ENCODE data around the gene MORN2. TPM values are rescaled to one million over a fixed set of nuclear protein-coding genes. Genes with fewer than 3 reads are reported as not detected.
A peak's percentile ranks its signal among the peaks of the same experiment; 100 is the strongest.

MORN2 gene
- total and polyA plus RNA-seq, 2 donors: 10.8 to 26.8 TPM

DNA sequence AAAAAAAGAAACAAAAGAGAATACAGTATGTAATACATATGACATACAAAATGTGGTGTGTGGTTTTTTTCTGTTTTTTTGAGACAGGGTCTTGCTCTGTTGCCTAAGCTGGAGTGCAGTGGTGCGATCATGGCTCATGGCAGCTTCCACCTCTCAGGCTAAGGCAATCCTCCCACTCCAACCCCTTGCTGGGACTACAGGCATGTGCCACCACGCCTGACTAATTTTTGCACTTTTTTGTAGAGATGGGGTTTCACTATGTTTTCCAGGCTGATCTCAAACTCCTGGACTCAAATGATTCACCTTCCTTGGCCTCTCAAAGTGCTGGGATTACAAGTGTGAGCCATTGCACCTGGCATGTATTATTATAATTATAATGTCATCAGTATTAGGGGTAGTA is 39.0 kb upstream of the MORN2 start:
- Histone ChIP-seq H3K4me3 (ENCODE audit: low read length in 2 of 2) (no peak overlapping the region), H3K4me1 (ENCODE audit: control insufficient read depth in 2 of 2, insufficient read depth in 2 of 2, low read length in 2 of 2) (no peaks in the 10 kb centered on the region), H3K27me3 (ENCODE audit: control insufficient read depth in 2 of 2, insufficient read depth in 1 of 2, low read length in 1 of 2) (no peaks in the 10 kb centered on the region), H3K9me3 (ENCODE audit: control insufficient read depth in 2 of 2, insufficient read depth in 1 of 2, low read length in 1 of 2) (no peaks in the 10 kb centered on the region), H3K27ac (ENCODE audit: low read depth in 1 of 2, low read length in 1 of 2) (no peak overlapping the region), H3K36me3 (ENCODE audit: control insufficient read depth in 2 of 2, insufficient read depth in 2 of 2, low read length in 1 of 2) (peaks cover 2 to 12% of the 10 kb centered on the region in 2 donors)
- DNase-seq (ENCODE audit: low read depth in 6 of 9, low spot score in 9 of 9): no peak
- WGBS: 94% methylated on average over 2 of the region's 2 CpGs

DNA sequence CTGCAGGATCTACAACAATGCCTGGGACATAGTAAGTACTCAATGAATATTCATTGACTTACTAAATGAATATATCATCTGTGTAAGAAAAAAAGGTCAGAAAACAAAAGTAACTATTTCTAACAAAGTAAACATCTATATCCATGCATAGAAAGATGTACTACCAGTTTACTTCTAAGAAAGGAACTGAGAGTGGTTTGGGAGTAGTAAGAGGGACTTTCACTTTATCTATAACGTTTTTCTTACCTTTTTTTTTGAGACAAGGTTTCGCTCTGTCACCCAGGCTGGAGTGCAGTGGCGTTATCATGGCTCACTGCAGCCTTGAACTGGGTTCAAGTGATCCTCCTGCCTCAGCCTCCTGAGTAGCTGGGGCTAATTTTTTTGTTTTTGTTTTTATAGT is 25.7 kb upstream of the MORN2 start:
- 95% methylated on average over 3 of the region's 3 CpGs for WGBS
- H3K27ac ChIP-seq (ENCODE audit: low read depth in 1 of 2, low read length in 1 of 2): no peak overlapping the region
- no peak overlapping the region for H3K4me3 ChIP-seq (ENCODE audit: low read length in 2 of 2)
- H3K9me3 ChIP-seq (ENCODE audit: control insufficient read depth in 2 of 2, insufficient read depth in 1 of 2, low read length in 1 of 2): no peaks in the 10 kb centered on the region
- DNase-seq (ENCODE audit: low read depth in 6 of 9, low spot score in 9 of 9): no peak
- H3K27me3 ChIP-seq (ENCODE audit: control insufficient read depth in 2 of 2, insufficient read depth in 1 of 2, low read length in 1 of 2): no peaks in the 10 kb centered on the region
- peaks cover 8 to 15% of the 10 kb centered on the region in 2 donors for H3K36me3 ChIP-seq (ENCODE audit: control insufficient read depth in 2 of 2, insufficient read depth in 2 of 2, low read length in 1 of 2)
- no peaks in the 10 kb centered on the region for H3K4me1 ChIP-seq (ENCODE audit: control insufficient read depth in 2 of 2, insufficient read depth in 2 of 2, low read length in 2 of 2)

DNA sequence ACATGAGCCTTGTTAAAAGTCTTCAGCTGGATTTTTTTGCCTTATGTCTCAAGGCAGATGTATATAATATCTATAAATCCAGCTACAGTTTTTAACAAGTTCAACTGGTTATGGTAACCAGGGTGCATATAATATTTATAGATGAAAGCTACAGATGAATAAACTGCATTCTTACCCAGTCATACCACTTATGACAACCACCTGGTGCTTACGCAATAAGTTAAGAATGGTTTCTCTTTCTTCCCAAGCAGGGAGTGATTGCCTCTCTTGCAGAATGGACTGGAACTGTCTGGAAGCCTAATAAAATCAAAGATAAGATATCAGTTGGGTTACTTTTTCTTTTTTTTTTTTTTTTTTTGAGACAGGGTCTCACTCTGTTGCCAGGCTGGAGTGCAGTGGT is 19.6 kb upstream of the MORN2 start:
- H3K4me3 ChIP-seq (ENCODE audit: low read length in 2 of 2): no peak overlapping the region
- peaks cover 16 to 54% of the 10 kb centered on the region in 2 donors for H3K36me3 ChIP-seq (ENCODE audit: control insufficient read depth in 2 of 2, insufficient read depth in 2 of 2, low read length in 1 of 2)
- no peak for DNase-seq (ENCODE audit: low read depth in 6 of 9, low spot score in 9 of 9)
- H3K27ac ChIP-seq (ENCODE audit: low read depth in 1 of 2, low read length in 1 of 2): no peak overlapping the region
- H3K27me3 ChIP-seq (ENCODE audit: control insufficient read depth in 2 of 2, insufficient read depth in 1 of 2, low read length in 1 of 2): no peaks in the 10 kb centered on the region
- H3K4me1 ChIP-seq (ENCODE audit: control insufficient read depth in 2 of 2, insufficient read depth in 2 of 2, low read length in 2 of 2): no peaks in the 10 kb centered on the region
- no peaks in the 10 kb centered on the region for H3K9me3 ChIP-seq (ENCODE audit: control insufficient read depth in 2 of 2, insufficient read depth in 1 of 2, low read length in 1 of 2)
- WGBS: 99% methylated on average over 1 of the region's 1 CpG

DNA sequence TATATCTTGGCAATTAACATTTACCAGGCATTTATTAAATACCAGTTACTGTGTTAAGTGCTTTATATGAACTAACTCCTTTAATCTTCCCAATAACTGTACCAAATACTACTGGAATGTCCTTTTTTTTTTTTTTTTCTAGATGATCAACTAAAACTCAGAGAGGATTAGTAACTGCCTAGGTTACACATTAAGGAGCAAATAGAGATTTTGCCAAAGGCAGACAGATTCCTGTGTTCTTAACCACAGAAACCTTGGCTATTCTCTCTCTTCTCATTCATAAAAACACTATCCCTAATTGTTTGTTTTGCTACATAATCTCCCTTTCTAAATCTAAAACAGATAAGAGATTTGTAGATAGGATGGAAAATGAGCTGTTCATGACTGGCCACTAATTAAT is 13.3 kb upstream of the MORN2 start:
- Histone ChIP-seq H3K36me3 (ENCODE audit: control insufficient read depth in 2 of 2, insufficient read depth in 2 of 2, low read length in 1 of 2) (peaks cover 4 to 33% of the 10 kb centered on the region in 2 donors), H3K4me3 (ENCODE audit: low read length in 2 of 2) (no peak overlapping the region), H3K27me3 (ENCODE audit: control insufficient read depth in 2 of 2, insufficient read depth in 1 of 2, low read length in 1 of 2) (no peaks in the 10 kb centered on the region), H3K27ac (ENCODE audit: low read depth in 1 of 2, low read length in 1 of 2) (no peak overlapping the region), H3K4me1 (ENCODE audit: control insufficient read depth in 2 of 2, insufficient read depth in 2 of 2, low read length in 2 of 2) (no peaks in the 10 kb centered on the region), H3K9me3 (ENCODE audit: control insufficient read depth in 2 of 2, insufficient read depth in 1 of 2, low read length in 1 of 2) (no peaks in the 10 kb centered on the region)
- no peak for DNase-seq (ENCODE audit: low read depth in 6 of 9, low spot score in 9 of 9)

DNA sequence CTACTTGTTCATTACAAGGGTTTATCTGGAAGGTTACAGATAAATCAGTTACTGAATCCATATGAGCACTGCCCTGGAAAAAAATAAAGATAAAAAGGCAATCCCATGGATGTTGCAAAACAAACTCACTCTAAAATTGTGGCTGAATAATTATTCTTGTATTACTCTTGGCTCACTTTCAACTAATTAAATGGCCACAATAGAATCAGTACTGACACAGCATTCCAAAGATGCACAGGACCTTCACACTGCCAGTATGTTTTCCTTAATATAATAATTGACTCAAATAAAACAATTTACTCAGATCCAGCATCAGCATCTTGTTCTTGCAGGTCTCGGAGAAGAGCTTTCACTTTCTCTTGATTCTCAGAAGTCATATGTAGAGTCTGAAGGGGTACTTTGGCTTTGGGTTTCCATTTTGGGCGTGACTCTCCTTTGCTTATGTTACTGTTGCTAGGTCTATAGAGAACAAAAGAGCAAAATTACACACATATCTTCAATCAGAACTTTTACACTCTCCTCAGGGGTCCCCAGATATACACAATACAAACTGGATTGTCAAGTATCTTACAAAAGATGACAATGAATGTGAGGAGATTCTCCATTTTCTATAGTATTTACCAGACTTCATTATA is 12.6 kb upstream of the MORN2 start:
- DNase-seq (ENCODE audit: low read depth in 6 of 9, low spot score in 9 of 9): no peak
- Histone ChIP-seq H3K36me3 (ENCODE audit: control insufficient read depth in 2 of 2, insufficient read depth in 2 of 2, low read length in 1 of 2) (peaks cover 4 to 28% of the 10 kb centered on the region in 2 donors), H3K4me1 (ENCODE audit: control insufficient read depth in 2 of 2, insufficient read depth in 2 of 2, low read length in 2 of 2) (no peaks in the 10 kb centered on the region), H3K27ac (ENCODE audit: low read depth in 1 of 2, low read length in 1 of 2) (no peak overlapping the region), H3K27me3 (ENCODE audit: control insufficient read depth in 2 of 2, insufficient read depth in 1 of 2, low read length in 1 of 2) (no peaks in the 10 kb centered on the region), H3K9me3 (ENCODE audit: control insufficient read depth in 2 of 2, insufficient read depth in 1 of 2, low read length in 1 of 2) (no peaks in the 10 kb centered on the region), H3K4me3 (ENCODE audit: low read length in 2 of 2) (no peak overlapping the region)
- WGBS: 95% methylated on average over 2 of the region's 2 CpGs

DNA sequence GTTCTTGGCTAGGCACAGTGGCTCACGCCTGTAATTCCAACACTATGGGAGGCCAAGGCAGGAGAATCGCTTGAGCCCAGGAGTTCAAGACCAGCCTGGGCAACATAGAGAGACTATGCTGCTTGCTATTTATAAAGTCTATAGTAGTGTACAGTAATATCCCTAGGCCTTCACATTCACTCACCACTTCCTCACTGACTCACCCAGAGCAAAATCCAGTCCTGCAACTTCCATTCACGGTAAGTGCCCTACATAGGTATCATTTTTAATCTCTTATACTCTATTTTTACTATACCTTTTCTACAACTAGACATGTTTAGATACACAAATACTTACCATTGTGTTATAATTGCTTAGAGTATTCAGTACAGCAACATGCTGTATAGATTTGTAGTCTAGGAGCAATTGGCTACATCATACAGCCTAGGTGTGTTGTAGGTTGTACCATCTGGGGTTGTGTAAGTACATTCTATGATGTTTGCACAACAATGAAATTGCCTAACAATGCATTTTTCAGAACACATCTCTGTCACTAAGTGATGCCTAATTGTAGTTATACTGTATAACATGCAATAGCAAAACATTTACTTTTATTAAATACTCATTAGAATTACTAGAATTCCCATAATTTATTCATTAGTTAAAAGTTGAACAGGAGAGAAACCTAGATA is 8.9 kb upstream of the MORN2 start:
- Histone ChIP-seq H3K27ac (ENCODE audit: low read depth in 1 of 2, low read length in 1 of 2) (no peak overlapping the region), H3K9me3 (ENCODE audit: control insufficient read depth in 2 of 2, insufficient read depth in 1 of 2, low read length in 1 of 2) (peaks cover 0 to 3% of the 10 kb centered on the region in 2 donors), H3K4me3 (ENCODE audit: low read length in 2 of 2) (no peak overlapping the region), H3K4me1 (ENCODE audit: control insufficient read depth in 2 of 2, insufficient read depth in 2 of 2, low read length in 2 of 2) (no peaks in the 10 kb centered on the region), H3K27me3 (ENCODE audit: control insufficient read depth in 2 of 2, insufficient read depth in 1 of 2, low read length in 1 of 2) (no peaks in the 10 kb centered on the region), H3K36me3 (ENCODE audit: control insufficient read depth in 2 of 2, insufficient read depth in 2 of 2, low read length in 1 of 2) (peaks cover 0 to 5% of the 10 kb centered on the region in 2 donors)
- DNase-seq (ENCODE audit: low read depth in 6 of 9, low spot score in 9 of 9): no peak
- 98% methylated on average over 3 of the region's 3 CpGs for WGBS

DNA sequence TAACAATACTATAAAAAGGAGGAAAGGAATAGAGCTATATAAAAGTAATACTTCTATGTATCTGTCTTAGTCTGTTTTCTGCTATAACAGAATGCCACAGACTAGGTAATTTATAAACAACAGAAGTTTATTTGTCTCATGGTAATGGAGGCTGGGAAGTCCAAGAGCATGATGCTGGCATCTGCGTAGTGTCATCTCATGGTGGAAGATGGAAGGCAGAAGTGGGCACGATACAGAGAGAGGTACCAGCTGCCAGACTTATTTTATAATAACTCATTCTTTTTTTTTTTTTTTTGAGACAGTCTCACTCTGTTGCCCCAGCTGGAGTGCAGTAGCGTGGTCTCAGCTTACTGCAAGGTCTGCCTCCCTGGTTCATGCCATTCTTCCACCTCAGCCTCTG is 4.3 kb upstream of the MORN2 start:
- Histone ChIP-seq H3K9me3 (ENCODE audit: control insufficient read depth in 2 of 2, insufficient read depth in 1 of 2, low read length in 1 of 2) (peaks cover 0 to 3% of the 10 kb centered on the region in 2 donors), H3K36me3 (ENCODE audit: control insufficient read depth in 2 of 2, insufficient read depth in 2 of 2, low read length in 1 of 2) (no peaks in the 10 kb centered on the region), H3K27me3 (ENCODE audit: control insufficient read depth in 2 of 2, insufficient read depth in 1 of 2, low read length in 1 of 2) (no peaks in the 10 kb centered on the region), H3K27ac (ENCODE audit: low read depth in 1 of 2, low read length in 1 of 2) (no peak overlapping the region), H3K4me1 (ENCODE audit: control insufficient read depth in 2 of 2, insufficient read depth in 2 of 2, low read length in 2 of 2) (peaks cover 10 to 11% of the 10 kb centered on the region in 2 donors), H3K4me3 (ENCODE audit: low read length in 2 of 2) (no peak overlapping the region)
- DNase-seq (ENCODE audit: low read depth in 6 of 9, low spot score in 9 of 9): no peak
- 98% methylated on average over 3 of the region's 3 CpGs for WGBS

DNA sequence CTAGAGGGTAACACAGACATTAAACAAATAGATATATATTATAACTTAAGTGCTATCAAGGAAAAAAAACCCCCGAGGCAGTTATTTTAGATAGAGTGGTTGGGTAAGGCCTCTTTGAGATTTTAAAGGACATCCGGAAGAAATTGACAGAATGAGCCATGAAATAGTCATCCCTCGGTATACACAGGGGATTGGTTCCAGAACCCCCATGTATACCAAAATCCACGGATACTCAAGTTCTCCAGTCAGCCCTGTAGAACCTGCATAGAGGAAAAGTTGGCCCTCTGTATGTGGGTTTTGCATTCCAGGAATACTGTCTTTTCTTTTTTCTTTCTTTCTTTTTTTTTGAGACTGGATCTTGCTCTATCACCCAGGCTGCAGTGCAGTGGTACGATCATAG is 2.0 kb upstream of the MORN2 start:
- H3K27me3 ChIP-seq (ENCODE audit: control insufficient read depth in 2 of 2, insufficient read depth in 1 of 2, low read length in 1 of 2): no peaks in the 10 kb centered on the region
- H3K4me3 ChIP-seq (ENCODE audit: low read length in 2 of 2): no peak overlapping the region
- no peaks in the 10 kb centered on the region for H3K36me3 ChIP-seq (ENCODE audit: control insufficient read depth in 2 of 2, insufficient read depth in 2 of 2, low read length in 1 of 2)
- whole genome bisulfite sequencing: 78% methylated on average over 5 of the region's 5 CpGs
- peaks cover 0 to 3% of the 10 kb centered on the region in 2 donors for H3K9me3 ChIP-seq (ENCODE audit: control insufficient read depth in 2 of 2, insufficient read depth in 1 of 2, low read length in 1 of 2)
- H3K4me1 ChIP-seq (ENCODE audit: control insufficient read depth in 2 of 2, insufficient read depth in 2 of 2, low read length in 2 of 2): peaks cover 12% of the 10 kb centered on the region in 2 donors
- H3K27ac ChIP-seq (ENCODE audit: low read depth in 1 of 2, low read length in 1 of 2): no peak overlapping the region
- DNase-seq (ENCODE audit: low read depth in 6 of 9, low spot score in 9 of 9): no peak

DNA sequence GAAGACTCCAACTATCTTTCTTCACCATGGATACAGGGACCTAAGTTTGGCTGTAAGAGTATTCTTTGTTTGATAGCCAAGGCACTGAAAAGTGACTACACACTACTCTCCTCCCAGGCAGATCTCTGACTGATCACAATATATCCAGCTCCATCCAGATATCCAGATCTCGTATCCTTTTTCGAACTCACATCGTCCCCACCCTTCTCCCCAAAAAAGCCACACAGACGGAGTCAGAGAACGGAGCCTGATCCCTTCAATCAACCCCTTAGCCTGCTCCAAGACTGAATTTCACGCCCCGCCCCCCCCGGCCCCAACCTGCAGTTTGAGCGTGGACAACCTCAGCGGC is 575 bp upstream of the MORN2 start:
- Histone ChIP-seq H3K27me3 (ENCODE audit: control insufficient read depth in 2 of 2, insufficient read depth in 1 of 2, low read length in 1 of 2) (no peaks in the 10 kb centered on the region), H3K4me3 (ENCODE audit: low read length in 2 of 2) (peak overlapping the region; percentile 64 to 97), H3K4me1 (ENCODE audit: control insufficient read depth in 2 of 2, insufficient read depth in 2 of 2, low read length in 2 of 2) (peaks cover 12% of the 10 kb centered on the region in 2 donors), H3K9me3 (ENCODE audit: control insufficient read depth in 2 of 2, insufficient read depth in 1 of 2, low read length in 1 of 2) (peaks cover 0 to 3% of the 10 kb centered on the region in 2 donors), H3K36me3 (ENCODE audit: control insufficient read depth in 2 of 2, insufficient read depth in 2 of 2, low read length in 1 of 2) (no peaks in the 10 kb centered on the region), H3K27ac (ENCODE audit: low read depth in 1 of 2, low read length in 1 of 2) (peak overlapping the region in 1 of 2 donors; percentile 34)
- DNase-seq (ENCODE audit: low read depth in 6 of 9, low spot score in 9 of 9): no peak
- under 1% methylated on average over 10 of the region's 10 CpGs for WGBS

All from thymus (tissue), 11 donors.